CD4-positive, alpha-beta T cell treated with Interleukin-4 for 1 hour (primary cell): ENCODE results near the gene NOX5.
"Not testable (repeated sequence)": the region's sequence is repeated elsewhere in the genome, so short reads cannot be mapped to it uniquely, and the experiment has no call there.

Experiments
- DNase-seq, 2 donors: peaks; one replicate each; pipeline ENCODE4 v3.0.0-alpha.2; 2020 to 2022

NOX5 gene, protein sequence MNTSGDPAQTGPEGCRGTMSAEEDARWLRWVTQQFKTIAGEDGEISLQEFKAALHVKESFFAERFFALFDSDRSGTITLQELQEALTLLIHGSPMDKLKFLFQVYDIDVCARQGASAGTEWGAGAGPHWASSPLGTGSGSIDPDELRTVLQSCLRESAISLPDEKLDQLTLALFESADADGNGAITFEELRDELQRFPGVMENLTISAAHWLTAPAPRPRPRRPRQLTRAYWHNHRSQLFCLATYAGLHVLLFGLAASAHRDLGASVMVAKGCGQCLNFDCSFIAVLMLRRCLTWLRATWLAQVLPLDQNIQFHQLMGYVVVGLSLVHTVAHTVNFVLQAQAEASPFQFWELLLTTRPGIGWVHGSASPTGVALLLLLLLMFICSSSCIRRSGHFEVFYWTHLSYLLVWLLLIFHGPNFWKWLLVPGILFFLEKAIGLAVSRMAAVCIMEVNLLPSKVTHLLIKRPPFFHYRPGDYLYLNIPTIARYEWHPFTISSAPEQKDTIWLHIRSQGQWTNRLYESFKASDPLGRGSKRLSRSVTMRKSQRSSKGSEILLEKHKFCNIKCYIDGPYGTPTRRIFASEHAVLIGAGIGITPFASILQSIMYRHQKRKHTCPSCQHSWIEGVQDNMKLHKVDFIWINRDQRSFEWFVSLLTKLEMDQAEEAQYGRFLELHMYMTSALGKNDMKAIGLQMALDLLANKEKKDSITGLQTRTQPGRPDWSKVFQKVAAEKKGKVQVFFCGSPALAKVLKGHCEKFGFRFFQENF

GRCh38 chr15:69014454-69014853, at the start of gene NOX5:
TSS of gene NOX5 (plus strand) at chr15:69014695. CDS start at chr15:69014736, 41 bp downstream.
- no peak for DNase-seq

DNA sequence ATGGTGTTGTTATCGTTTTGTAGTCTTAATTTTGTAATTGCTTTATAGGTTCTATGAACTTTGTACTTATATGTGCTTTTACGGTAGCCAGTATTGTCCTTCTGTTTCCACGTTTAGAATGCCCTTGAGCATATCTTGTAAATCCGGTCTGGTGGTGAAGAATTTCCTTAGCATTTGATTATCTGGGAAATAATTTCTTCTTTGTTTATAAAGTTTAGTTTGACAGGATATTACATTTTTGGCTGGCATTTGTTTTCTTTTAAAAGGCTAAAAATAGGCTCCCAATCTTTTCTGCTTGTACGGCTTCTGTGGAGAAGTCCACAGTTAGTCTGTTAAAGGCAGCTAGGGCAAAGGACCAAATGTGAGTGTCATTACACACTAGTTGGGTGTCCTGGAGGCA, 47.5 kb upstream of the NOX5 start:
- no peak for DNase-seq

GRCh38 chr15:68967948-68968347, 46.5 kb upstream of the NOX5 start:
- no peak for DNase-seq

DNA sequence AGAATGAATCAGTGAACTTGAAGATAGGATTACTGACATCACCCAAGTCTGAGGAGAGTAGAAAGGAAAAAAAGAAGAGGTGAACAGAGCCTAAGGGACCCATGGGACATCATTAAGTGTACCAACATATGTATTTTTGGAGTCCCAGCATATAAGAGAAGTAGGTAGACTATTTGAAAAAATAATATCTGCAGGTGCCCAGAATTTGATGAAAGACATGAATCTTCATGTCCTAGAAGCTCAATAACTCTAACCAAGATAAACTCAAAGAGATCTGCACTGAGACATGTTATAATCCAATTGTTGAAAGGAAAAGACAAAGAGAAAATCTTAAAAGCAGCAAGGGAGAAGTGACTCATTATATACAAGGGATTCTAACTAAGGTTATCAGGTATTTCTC, 45.2 kb upstream of the NOX5 start:
- DNase-seq, result no peak

DNA sequence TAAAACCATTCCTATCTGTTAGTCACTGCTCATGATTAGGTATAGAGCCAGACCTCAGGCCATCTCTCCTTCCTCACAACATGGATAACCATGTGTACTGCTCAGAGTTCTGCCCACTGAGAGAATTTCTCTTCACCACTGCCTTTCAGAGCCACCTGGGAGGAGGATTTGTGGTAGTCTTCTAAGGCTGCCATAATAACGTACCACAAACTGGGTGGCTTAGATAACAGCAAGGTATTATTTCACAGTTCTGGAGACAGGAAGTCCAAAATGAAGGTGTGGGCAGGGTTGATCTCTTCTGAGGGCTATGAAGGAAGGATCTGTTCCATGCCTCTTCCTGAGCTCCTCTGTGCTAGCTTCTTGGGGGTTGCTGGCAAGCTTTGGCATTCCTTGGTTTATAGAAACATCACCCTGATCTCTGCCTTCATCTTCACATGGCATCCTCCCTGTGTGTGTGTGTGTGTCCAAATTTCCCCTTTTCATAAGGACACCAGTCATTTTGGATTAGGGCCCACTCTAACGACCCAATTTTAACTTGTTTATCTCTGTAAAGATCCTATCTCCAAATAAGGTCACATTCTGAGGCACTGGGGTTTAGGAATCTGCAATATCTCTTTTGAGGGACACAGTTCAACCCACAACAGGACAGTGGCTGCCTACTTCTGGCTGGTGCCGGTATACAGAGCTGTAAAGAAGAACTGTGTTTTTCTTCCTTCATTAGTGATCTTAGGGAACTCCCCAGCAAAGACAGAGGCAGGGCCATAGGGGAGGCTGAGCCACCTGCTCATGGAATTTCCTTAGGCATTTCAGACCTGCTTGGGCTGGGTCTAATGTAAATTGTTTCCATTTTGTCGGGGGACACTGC, 42.1 kb upstream of the NOX5 start:
- no peak for DNase-seq

- DNase-seq, result not testable (repeated sequence)
These were observed 38.8 kb upstream of the NOX5 start for GRCh38 chr15:68975651-68976160.

GRCh38 chr15:68977426-68977825, 37.1 kb upstream of the NOX5 start:
- not testable (repeated sequence) for DNase-seq

DNA sequence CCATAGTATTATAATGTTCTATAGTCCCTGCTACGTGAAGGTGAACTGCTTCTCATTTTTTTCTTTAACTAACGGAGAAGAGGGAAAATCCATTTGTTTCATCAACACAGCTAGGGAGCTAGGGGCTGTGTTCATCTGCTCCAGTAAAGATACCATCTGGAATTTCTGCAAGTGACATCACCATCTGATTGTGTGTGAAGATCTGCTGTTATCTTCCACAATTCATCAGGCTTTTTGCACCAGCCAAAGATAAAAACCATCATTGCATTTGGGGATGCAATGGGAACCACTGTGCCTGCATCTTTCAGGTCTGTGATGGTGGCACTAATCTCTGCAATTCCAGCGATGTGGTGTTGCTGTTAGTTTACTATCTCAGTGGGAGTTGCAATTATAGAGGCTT, 35.5 kb upstream of the NOX5 start:
- no peak for DNase-seq

- DNase-seq, result no peak
These were observed 34.7 kb upstream of the NOX5 start for GRCh38 chr15:68979816-68980215.

DNA sequence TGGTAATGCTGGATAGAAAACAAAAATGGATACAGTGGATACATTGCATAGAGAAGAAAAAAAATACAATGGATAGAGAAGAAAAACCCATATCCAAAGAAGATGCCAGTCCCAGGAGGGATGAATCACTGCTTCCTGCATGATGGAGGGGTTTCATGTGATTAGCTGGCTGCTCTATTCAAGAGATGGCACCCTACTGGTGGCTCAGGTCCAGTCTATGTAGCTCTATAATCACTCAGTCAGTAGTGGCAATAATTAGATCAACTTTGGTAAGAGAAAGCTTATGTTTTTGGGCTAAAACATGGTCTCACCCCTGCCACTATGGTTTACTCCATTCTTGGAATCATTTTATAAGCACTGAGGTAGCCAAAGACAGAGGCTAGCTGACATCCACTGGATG, 33.7 kb upstream of the NOX5 start:
- no peak for DNase-seq

GRCh38 chr15:68981941-68982340, 32.6 kb upstream of the NOX5 start:
- no peak for DNase-seq

GRCh38 chr15:68982976-68983563, 31.4 kb upstream of the NOX5 start:
- no peak for DNase-seq

GRCh38 chr15:68983961-68984481, 30.5 kb upstream of the NOX5 start:
- no peak for DNase-seq

DNA sequence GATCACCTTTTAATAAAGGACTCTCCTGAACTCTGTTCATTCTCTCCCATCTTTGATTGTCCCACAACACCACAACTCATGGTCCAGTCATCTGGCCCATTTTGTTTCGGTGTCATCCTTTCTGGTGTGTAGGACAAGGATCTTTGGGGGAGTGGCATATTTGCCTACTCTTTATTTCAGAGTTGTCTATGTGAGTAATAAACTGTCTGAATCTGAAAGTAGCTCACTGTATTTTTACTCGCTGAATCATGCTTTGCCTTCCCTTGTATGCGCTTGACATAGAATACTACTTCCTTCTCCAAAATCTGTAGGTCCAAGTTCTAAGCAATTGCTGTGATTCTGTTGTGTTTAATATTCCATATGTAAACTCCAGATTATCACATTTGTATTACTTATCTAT, 29.9 kb upstream of the NOX5 start:
- no peak for DNase-seq

- DNase-seq, result no peak
These were observed 29.1 kb upstream of the NOX5 start for GRCh38 chr15:68985361-68985891.

GRCh38 chr15:68986322-68986721, 28.2 kb upstream of the NOX5 start:
- DNase-seq, result no peak

GRCh38 chr15:68987120-68987519, 27.4 kb upstream of the NOX5 start:
- no peak for DNase-seq

DNA sequence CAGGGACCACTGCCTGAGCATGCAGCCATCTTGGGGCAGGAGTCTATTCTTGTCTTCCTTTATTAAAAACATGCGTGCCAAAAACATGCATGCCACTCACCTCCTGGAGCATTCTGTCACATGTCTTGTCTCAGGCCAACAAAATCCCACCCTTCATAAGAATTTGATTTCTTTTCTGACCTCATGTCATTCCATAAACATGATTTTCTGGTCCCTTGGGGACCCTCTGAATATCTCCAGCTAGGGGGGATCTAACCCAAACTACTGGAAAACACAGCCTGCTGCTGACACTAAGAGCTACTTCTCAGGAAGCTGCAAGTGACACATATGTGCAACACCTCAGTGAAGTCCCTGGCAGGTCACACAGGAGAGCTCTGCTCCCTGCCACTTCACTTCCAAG, 26.8 kb upstream of the NOX5 start:
- DNase-seq, result no peak

DNA sequence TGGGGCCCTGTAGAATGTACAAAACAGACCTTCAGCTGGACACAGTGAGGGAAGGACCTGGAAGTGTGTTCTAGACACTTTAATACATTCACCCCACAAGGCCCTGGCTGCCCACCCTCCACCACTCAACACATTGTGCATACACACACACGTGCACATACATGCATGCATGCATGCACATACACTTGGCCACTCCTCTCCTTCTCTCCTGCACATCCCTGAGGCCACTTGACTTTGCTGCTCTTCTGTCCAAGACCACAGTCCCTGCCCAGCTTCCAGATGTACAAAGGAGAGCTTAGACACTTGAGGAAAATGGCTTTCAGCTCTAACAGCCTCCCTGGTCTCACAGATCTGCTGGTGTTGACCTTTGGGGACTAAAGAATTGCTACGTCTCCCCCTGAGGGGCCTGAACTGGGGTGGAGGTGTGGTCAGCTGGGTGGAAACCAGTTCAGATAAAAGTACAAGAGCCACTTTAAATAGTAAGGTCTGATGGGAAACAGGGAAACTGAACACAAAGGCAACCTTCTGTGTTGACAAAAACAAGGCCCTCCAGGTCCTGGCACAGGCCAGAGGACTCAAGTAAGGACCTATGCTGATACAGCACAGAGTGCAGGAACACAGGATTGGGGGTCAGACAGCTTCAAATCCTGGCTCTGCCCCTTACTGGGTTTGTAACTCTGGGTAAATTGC, 24.8 kb upstream of the NOX5 start:
- no peak for DNase-seq

GRCh38 chr15:68990231-68990991, 24.1 kb upstream of the NOX5 start:
- DNase-seq, result no peak
